Measurements from ENCODE around the gene PTPRT. TPM values are rescaled to one million over a fixed set of nuclear protein-coding genes. Genes with fewer than 3 reads are reported as not detected.

Gene PTPRT
- total and polyA plus RNA-seq, 4 donors, result 0.14 to 2.8 (median 0.40) TPM

DNA sequence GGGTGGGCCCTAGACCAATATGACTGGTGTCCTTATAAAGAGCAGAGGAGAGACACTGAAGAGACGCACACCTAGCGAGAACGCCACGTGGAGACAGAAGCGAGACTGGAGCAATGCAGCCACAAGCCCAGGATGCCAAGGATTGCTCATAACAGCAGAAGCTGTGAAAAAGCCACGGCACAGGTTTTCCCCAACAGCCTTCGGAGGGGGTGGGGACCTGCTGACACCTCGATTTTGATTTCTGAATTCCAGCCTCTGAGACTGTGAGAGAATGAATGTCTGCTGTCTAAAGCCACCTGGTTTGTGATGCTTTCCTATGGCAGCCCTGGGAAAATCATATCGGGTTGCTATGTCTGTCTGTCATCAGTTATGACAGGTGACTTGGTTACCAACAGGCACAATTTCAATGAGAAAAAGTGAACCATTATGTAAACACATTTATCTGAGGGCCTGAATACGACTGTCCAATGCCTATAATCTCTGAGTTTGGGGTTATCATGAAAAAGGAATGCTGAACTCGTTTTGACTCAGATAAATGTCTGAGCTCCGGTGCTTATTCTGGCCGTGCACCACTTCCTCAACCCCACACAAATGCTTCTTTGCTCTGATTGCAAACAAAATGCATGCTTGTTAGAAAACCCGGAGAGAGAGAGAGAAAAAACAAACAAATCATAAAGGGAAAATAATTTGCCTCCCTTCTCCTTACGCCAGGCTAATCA lies 769.7 kb downstream of the PTPRT start (continued):
- TF ChIP-seq, protein P1, sequence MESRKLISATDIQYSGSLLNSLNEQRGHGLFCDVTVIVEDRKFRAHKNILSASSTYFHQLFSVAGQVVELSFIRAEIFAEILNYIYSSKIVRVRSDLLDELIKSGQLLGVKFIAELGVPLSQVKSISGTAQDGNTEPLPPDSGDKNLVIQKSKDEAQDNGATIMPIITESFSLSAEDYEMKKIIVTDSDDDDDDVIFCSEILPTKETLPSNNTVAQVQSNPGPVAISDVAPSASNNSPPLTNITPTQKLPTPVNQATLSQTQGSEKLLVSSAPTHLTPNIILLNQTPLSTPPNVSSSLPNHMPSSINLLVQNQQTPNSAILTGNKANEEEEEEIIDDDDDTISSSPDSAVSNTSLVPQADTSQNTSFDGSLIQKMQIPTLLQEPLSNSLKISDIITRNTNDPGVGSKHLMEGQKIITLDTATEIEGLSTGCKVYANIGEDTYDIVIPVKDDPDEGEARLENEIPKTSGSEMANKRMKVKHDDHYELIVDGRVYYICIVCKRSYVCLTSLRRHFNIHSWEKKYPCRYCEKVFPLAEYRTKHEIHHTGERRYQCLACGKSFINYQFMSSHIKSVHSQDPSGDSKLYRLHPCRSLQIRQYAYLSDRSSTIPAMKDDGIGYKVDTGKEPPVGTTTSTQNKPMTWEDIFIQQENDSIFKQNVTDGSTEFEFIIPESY (IDR thresholded peaks at IDR 0.05), result no peak
- TF ChIP-seq YY1 (IDR thresholded peaks at IDR 0.05) (no peak), TAF1 (conservative IDR thresholded peaks at IDR 0.05) (no peak), HNF4A (conservative IDR thresholded peaks at IDR 0.05) (no peak), HNF4G (IDR thresholded peaks at IDR 0.05) (no peak)

DNA sequence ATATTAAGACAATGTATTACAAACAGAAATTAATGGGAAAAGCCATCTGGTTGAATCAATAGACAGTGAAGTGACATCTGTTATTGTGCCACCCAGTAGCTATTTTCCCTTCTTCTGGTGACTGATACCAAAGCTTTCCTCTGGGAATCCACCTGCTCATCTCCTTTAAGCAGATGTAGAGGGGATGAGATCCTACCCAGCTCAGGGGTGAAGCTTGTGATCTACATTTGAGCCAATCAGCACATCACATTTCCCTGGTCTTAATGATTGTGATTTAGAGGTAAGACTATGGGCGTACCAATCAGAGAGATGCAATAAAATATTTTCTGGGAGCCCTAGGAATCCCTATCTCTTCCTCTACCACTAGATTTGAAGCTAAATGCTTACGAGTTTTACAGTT lies 782.9 kb downstream of the PTPRT start:
- no peaks in the 10 kb centered on the region for H3K36me3 ChIP-seq (ENCODE audit: control insufficient read depth in 4 of 4, insufficient read depth in 3 of 4, low read depth in 1 of 4, low read length in 3 of 4)
- no peak for DNase-seq (ENCODE audit: low spot score)
- no peak overlapping the region for H3K27ac ChIP-seq (ENCODE audit: low read depth in 1 of 2, low read length in 2 of 2)
- TF ChIP-seq HNF4A (conservative IDR thresholded peaks at IDR 0.05), result no peak
- TF ChIP-seq, protein P2, sequence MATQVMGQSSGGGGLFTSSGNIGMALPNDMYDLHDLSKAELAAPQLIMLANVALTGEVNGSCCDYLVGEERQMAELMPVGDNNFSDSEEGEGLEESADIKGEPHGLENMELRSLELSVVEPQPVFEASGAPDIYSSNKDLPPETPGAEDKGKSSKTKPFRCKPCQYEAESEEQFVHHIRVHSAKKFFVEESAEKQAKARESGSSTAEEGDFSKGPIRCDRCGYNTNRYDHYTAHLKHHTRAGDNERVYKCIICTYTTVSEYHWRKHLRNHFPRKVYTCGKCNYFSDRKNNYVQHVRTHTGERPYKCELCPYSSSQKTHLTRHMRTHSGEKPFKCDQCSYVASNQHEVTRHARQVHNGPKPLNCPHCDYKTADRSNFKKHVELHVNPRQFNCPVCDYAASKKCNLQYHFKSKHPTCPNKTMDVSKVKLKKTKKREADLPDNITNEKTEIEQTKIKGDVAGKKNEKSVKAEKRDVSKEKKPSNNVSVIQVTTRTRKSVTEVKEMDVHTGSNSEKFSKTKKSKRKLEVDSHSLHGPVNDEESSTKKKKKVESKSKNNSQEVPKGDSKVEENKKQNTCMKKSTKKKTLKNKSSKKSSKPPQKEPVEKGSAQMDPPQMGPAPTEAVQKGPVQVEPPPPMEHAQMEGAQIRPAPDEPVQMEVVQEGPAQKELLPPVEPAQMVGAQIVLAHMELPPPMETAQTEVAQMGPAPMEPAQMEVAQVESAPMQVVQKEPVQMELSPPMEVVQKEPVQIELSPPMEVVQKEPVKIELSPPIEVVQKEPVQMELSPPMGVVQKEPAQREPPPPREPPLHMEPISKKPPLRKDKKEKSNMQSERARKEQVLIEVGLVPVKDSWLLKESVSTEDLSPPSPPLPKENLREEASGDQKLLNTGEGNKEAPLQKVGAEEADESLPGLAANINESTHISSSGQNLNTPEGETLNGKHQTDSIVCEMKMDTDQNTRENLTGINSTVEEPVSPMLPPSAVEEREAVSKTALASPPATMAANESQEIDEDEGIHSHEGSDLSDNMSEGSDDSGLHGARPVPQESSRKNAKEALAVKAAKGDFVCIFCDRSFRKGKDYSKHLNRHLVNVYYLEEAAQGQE (IDR thresholded peaks at IDR 0.05), result no peak
- no peak for TF ChIP-seq HNF4G (IDR thresholded peaks at IDR 0.05)
- no peak for TF ChIP-seq SP1 (IDR thresholded peaks at IDR 0.05)
- TF ChIP-seq FOXA2 (IDR thresholded peaks at IDR 0.05), result no peak
- TF ChIP-seq, protein P3, sequence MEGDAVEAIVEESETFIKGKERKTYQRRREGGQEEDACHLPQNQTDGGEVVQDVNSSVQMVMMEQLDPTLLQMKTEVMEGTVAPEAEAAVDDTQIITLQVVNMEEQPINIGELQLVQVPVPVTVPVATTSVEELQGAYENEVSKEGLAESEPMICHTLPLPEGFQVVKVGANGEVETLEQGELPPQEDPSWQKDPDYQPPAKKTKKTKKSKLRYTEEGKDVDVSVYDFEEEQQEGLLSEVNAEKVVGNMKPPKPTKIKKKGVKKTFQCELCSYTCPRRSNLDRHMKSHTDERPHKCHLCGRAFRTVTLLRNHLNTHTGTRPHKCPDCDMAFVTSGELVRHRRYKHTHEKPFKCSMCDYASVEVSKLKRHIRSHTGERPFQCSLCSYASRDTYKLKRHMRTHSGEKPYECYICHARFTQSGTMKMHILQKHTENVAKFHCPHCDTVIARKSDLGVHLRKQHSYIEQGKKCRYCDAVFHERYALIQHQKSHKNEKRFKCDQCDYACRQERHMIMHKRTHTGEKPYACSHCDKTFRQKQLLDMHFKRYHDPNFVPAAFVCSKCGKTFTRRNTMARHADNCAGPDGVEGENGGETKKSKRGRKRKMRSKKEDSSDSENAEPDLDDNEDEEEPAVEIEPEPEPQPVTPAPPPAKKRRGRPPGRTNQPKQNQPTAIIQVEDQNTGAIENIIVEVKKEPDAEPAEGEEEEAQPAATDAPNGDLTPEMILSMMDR (IDR thresholded peaks at IDR 0.05; ENCODE audit: low read depth, low read length, missing input control), result no peak
- no peak for TF ChIP-seq YY1 (IDR thresholded peaks at IDR 0.05)
- TF ChIP-seq RAD21 (IDR thresholded peaks at IDR 0.05), result no peak
- TF ChIP-seq NR2F2 (IDR thresholded peaks at IDR 0.05), result no peak
- TF ChIP-seq RXRA (IDR thresholded peaks at IDR 0.05), result no peak
- TF ChIP-seq, protein P4, sequence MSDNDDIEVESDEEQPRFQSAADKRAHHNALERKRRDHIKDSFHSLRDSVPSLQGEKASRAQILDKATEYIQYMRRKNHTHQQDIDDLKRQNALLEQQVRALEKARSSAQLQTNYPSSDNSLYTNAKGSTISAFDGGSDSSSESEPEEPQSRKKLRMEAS (IDR thresholded peaks at IDR 0.05), result no peak
- no peak for TF ChIP-seq EGR1 (IDR thresholded peaks at IDR 0.05; ENCODE audit: low read depth in 2 of 2)
- TF ChIP-seq GABPA (IDR thresholded peaks at IDR 0.05 in 1 of 2, conservative IDR thresholded peaks at IDR 0.05 in 1 of 2), result no peak
- no peak for TF ChIP-seq FOXA1 (IDR thresholded peaks at IDR 0.05)
- TF ChIP-seq, protein P5, sequence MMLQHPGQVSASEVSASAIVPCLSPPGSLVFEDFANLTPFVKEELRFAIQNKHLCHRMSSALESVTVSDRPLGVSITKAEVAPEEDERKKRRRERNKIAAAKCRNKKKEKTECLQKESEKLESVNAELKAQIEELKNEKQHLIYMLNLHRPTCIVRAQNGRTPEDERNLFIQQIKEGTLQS (IDR thresholded peaks at IDR 0.05), result no peak
- H3K27me3 ChIP-seq (ENCODE audit: control insufficient read depth in 4 of 4, insufficient read depth in 4 of 4, low read length in 3 of 4), result no peaks in the 10 kb centered on the region
- WGBS, result 66% methylated on average over 2 of the region's 2 CpGs
- H3K4me1 ChIP-seq (ENCODE audit: control insufficient read depth in 4 of 4, insufficient read depth in 4 of 4, low read length in 3 of 4), result no peaks in the 10 kb centered on the region
- H3K4me3 ChIP-seq (ENCODE audit: low read depth in 1 of 3, low read length in 3 of 3), result no peak overlapping the region
- no peaks in the 10 kb centered on the region for H3K9me3 ChIP-seq (ENCODE audit: control insufficient read depth in 4 of 4, low read length in 3 of 4)
- H3K9ac ChIP-seq (ENCODE audit: low read depth in 1 of 2, low read length in 2 of 2), result no peak overlapping the region

Data from liver (tissue), 9 donors.